Endothelial cell of umbilical vein (primary cell): ENCODE measurements around the gene ASCL4.

ENCODE experiments used
- CTCF ChIP-seq, 2 donors: IDR thresholded peaks; 1 replicate in 1 of 2; 2 replicates in 1 of 2; pipeline ENCODE4 v1.5.1; 2011; ENCODE audit warnings: low read length in 2 of 2, mild to moderate bottlenecking in 2 of 2, moderate library complexity in 2 of 2, control low read depth in 1 of 2, inconsistent platforms in 1 of 2, low read depth in 1 of 2; ENCODE audit not compliant: insufficient read depth in 1 of 2; ENCODE audit errors: extremely low read depth in 1 of 2
- EZH2 ChIP-seq: IDR thresholded peaks from 2 replicates; pipeline ENCODE4 v1.6.1; 2012; ENCODE audit warnings: borderline replicate concordance, low read depth, mild to moderate bottlenecking, moderate library complexity, low read length, inconsistent platforms; ENCODE audit not compliant: severe bottlenecking
- FOS ChIP-seq: IDR thresholded peaks from 2 replicates; pipeline ENCODE4 v1.6.1; 2011; ENCODE audit warnings: mild to moderate bottlenecking, low read length, moderate library complexity, borderline replicate concordance; ENCODE audit not compliant: insufficient read depth
- JUN ChIP-seq: IDR thresholded peaks from 2 replicates; pipeline ENCODE4 v1.6.1; 2011; ENCODE audit warnings: borderline replicate concordance, low read depth; ENCODE audit not compliant: insufficient read length, insufficient read depth
- POLR2A ChIP-seq: IDR thresholded peaks from 2 replicates; pipeline ENCODE4 v1.6.1; 2012; ENCODE audit warnings: low read depth, mild to moderate bottlenecking, control low read depth, low read length
- POLR2AphosphoS5 ChIP-seq: IDR thresholded peaks from 2 replicates; pipeline ENCODE4 v1.6.1; 2012; ENCODE audit warnings: low read depth, mild to moderate bottlenecking, control low read depth, low read length, moderate library complexity; ENCODE audit not compliant: insufficient read depth

- TF ChIP-seq POLR2A (no peak), JUN (no peak), CTCF (IDR thresholded peaks at IDR 0.05; ENCODE audit: extremely low read depth in 1 of 2, insufficient read depth in 1 of 2, low read depth in 1 of 2, low read length in 2 of 2) (no peak), EZH2 (no peak), POLR2AphosphoS5 (no peak), FOS (no peak)
Measured at GRCh38 chr12:107765316-107765715, 9.2 kb upstream of the ASCL4 start.
